ENCODE results near the gene TPM2.

Gene TPM2

GRCh38 chr9:35705836-35706430, 16.2 kb upstream of the TPM2 start:
- no peak for TF ChIP-seq TAF1 (IDR thresholded peaks at IDR 0.05; ENCODE audit: borderline replicate concordance, insufficient read depth, low read length)
- no peak for TF ChIP-seq FOXP2 (optimal IDR thresholded peaks at IDR 0.05; ENCODE audit: borderline replicate concordance, extremely low read depth, extremely low read length, insufficient read depth)
- no peak for TF ChIP-seq POLR2AphosphoS5 (IDR thresholded peaks at IDR 0.05; ENCODE audit: low read depth, low read length)
- TF ChIP-seq REST (IDR thresholded peaks at IDR 0.05; ENCODE audit: insufficient read depth in 1 of 2, low read depth in 2 of 2, low read length in 2 of 2) = no peak
- no peak for TF ChIP-seq SIN3A (IDR thresholded peaks at IDR 0.05; ENCODE audit: borderline replicate concordance, insufficient read depth, low read length)

GRCh38 chr9:35705372-35705771, 15.6 kb upstream of the TPM2 start:
- TF ChIP-seq POLR2AphosphoS5 (IDR thresholded peaks at IDR 0.05; ENCODE audit: low read depth, low read length) (no peak), REST (IDR thresholded peaks at IDR 0.05; ENCODE audit: insufficient read depth in 1 of 2, low read depth in 2 of 2, low read length in 2 of 2) (no peak), FOXP2 (optimal IDR thresholded peaks at IDR 0.05; ENCODE audit: borderline replicate concordance, extremely low read depth, extremely low read length, insufficient read depth) (no peak), TAF1 (IDR thresholded peaks at IDR 0.05; ENCODE audit: borderline replicate concordance, insufficient read depth, low read length) (no peak), SIN3A (IDR thresholded peaks at IDR 0.05; ENCODE audit: borderline replicate concordance, insufficient read depth, low read length) (no peak)

GRCh38 chr9:35703906-35704672, 14.4 kb upstream of the TPM2 start:
- TF ChIP-seq FOXP2 (optimal IDR thresholded peaks at IDR 0.05; ENCODE audit: borderline replicate concordance, extremely low read depth, extremely low read length, insufficient read depth) = no peak
- TF ChIP-seq POLR2AphosphoS5 (IDR thresholded peaks at IDR 0.05; ENCODE audit: low read depth, low read length) = no peak
- TF ChIP-seq TAF1 (IDR thresholded peaks at IDR 0.05; ENCODE audit: borderline replicate concordance, insufficient read depth, low read length) = no peak

- TF ChIP-seq TAF1 (IDR thresholded peaks at IDR 0.05; ENCODE audit: borderline replicate concordance, insufficient read depth, low read length) (no peak), SIN3A (IDR thresholded peaks at IDR 0.05; ENCODE audit: borderline replicate concordance, insufficient read depth, low read length) (no peak), FOXP2 (optimal IDR thresholded peaks at IDR 0.05; ENCODE audit: borderline replicate concordance, extremely low read depth, extremely low read length, insufficient read depth) (no peak), POLR2AphosphoS5 (IDR thresholded peaks at IDR 0.05; ENCODE audit: low read depth, low read length) (no peak), REST (IDR thresholded peaks at IDR 0.05; ENCODE audit: insufficient read depth in 1 of 2, low read depth in 2 of 2, low read length in 2 of 2) (no peak)
Observed at GRCh38 chr9:35702696-35703095, 13.0 kb upstream of the TPM2 start.

- TF ChIP-seq REST (IDR thresholded peaks at IDR 0.05; ENCODE audit: insufficient read depth in 1 of 2, low read depth in 2 of 2, low read length in 2 of 2) = no peak
- no peak for TF ChIP-seq FOXP2 (optimal IDR thresholded peaks at IDR 0.05; ENCODE audit: borderline replicate concordance, extremely low read depth, extremely low read length, insufficient read depth)
- TF ChIP-seq TAF1 (IDR thresholded peaks at IDR 0.05; ENCODE audit: borderline replicate concordance, insufficient read depth, low read length) = no peak
- TF ChIP-seq SIN3A (IDR thresholded peaks at IDR 0.05; ENCODE audit: borderline replicate concordance, insufficient read depth, low read length) = no peak
- TF ChIP-seq POLR2AphosphoS5 (IDR thresholded peaks at IDR 0.05; ENCODE audit: low read depth, low read length) = no peak
Observed at GRCh38 chr9:35700942-35701341, 11.2 kb upstream of the TPM2 start.

Data from PFSK-1 (cell line).